Stimulated activated CD8-positive, alpha-beta memory T cell treated with anti-CD3 and anti-CD28 coated beads, Interleukin-12 subunit alpha, Interleukin-12 subunit beta, amount 100 ng/mL, for 4 hours (primary cell): ENCODE results near the gene PDXK.

ENCODE experiments used
- DNase-seq: peaks from one replicate; pipeline ENCODE4 v3.0.0-alpha.2; 2020; ENCODE audit warnings: low read depth

The PDXK gene

DNA sequence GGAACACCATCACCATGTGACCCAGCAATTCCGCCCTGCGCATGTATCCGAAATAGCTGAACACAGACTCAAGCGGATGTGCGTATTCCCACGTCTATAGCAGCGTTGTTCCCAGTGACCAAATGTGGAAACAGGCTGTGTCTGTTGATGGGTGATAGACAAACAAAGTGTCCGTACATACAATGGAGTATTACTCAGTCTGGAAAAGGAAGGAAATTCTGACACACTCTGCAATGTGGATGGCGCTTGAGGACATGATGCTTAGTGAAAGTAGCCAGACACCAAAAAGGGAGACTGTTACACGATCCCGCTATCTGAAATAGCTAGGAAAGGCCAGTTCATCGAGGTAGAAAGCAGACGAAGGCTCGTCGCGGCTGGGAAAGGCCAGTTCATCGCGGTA is 25.8 kb downstream of the PDXK start:
- DNase-seq: no peak

DNA sequence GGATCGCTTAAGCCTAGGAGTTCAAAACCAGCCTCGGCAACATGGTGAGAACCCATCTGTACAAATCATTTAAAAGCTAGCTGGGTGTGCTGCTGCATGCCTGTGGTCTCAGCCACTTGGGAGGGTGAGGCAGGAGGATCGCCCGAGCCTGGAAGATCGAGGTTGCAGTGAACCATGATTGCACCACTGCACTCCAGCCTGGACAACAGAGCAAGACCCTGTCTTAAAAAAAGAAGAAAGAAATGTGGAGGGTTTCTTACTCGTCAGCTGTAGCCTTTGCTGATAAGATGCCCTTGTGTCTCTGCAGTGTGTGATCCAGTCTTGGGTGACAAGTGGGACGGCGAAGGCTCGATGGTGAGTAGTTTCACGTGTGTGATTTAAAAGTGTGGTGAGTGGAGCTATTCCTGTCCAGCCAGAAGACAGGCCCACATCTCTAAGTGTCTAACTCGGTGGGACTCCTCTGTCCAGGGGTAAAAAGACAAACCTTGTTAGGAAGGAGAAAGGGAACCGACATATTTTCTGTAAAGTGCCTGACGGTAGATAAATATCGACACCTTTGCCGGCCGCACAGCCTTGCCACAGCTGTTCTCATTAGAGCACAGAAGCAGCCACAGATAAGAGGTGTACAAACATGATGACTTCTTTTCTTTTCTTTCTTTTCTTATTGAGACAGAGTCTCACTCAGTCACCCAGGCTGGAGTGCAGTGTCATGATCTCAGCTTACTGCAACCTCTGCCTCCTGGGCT is 27.0 kb downstream of the PDXK start:
- no peak for DNase-seq

DNA sequence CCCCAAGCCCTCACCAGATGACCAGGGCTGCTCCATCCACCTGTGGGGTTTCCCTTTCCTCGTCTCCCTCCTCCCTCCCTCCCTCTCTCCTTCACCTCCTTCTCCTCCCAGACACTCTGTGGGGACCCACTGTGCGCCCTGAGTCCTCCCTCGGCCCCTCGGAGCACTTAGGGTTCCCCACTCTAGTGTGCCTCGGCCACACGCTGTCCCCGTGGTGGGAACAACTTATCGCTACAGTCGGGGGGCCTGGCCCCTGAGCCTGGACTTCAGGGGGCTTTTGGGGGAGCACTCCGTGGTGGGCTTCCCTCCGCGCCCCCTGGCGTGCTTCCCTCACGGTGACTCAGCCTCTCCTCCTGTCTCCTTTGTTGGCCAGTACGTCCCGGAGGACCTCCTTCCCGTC is 29.7 kb downstream of the PDXK start:
- DNase-seq: no peak

DNA sequence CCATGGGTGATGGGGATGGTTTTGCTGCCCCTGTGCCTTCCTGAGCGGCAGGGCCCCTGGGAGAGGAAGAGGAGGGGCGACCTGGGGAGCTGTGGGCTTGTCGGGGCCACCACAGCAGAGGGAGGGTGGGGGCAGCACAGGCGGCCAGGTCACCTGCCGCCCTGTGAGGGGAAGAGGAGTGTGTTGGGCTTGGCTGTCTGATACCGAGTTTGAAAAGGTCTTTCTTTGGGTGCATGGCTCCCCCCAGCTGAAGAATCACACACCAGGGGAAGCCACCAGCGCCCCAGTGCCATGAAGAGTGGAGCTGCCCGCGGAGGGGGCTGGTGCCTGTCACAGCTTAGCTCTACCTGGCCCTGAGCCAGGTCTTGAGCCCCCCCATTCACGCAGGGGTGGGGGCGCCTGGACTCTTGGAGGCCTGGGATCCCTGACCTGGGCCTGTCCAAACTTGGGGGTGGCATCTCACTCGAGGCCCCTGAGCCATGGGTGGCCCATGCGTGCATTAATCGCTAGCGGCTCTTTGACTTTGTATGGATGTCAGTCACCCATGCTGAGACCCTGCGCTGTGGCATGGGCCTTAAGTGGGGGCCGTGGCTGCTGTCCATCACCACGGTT is 30.8 kb downstream of the PDXK start:
- DNase-seq: no peak

DNA sequence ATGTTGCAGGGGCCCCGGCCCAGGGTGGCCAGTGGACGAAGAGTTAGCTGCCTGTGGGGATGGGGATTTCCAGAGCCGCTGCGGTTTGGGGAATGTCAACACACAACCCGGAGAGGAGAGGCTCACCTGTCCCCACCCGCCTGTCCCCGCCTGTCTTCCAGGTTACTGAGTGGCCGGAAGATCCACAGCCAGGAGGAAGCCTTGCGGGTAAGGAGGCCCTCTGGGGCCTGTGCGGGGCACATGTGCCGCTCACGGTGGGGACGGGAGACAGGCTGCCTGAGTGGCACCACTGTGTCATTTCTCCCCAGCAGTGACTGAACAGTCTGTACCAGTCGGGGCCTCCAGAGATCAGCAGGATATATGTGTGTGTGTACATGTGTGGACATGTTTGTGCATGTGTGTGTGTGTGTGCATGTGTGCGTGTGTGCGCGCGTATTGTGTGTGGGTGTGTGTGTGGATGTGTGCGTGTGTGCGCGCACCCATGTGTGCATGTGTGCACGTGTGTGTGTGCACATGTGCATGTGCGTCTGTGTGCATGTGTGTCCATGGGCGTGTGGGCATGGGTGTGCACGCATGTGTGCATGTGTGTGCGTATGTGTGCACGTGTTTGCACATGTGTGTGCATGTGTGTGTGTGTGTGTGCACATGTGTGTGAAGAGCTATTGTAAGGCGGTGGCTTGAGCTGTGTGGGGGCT is 31.6 kb downstream of the PDXK start:
- DNase-seq: no peak

DNA sequence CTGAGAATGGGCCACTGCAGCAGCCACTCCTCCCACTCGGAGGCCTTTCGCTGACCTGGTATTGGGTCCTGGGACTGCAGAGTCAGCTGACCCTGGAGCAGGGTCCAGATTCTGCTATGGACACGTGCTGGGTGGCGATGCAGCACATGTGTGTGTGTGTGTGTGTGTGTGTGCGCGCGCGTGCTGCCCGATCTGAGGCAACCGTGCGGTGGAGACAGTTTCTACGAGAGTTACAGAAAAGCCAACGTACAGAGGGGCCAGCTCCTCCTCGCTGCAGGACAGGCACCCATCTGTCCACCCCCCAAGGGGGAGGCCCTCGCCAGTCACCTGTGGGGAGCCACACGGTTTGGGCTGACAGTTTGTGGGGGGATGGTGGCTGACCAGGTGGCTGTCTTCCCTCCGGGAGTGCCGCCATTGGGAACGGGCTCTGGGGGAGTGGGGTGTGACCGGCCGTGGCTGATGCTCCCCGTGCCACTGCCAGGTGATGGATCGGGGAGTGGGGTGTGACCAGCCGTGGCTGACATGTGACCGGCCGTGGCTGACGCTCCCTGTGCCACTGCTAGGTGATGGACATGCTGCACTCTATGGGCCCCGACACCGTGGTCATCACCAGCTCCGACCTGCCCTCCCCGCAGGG is 33.1 kb downstream of the PDXK start:
- no peak for DNase-seq

DNA sequence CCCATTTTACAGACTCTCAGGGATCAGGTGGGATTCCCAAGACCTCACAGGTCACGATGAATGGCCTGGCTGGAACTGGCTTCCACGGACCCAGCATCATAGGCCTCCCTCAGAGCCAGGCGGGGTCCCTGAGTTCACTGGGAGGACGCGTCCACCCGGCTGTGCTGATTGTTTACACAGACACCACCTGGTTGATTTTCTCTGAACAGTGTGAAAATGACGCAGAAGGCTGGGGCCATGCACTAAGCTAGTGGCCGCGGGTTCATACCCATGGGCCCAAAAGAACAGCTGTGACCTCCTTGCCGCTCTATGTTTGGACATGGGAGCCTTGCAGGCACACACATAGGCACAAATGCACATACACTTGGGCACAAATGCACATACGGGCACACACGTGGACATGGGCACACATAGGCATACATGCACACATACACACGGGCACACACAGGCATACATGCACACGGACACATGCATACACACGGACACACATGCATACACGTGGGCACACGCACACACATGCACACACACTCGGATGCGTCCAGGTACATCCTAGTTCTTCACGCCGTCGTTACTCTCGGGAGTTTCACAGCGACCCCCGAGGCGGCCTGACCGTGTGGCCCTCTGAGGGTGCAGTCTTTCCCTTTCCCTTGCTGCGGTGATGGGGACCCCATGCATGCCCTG is 34.0 kb downstream of the PDXK start:
- DNase-seq: no peak

DNA sequence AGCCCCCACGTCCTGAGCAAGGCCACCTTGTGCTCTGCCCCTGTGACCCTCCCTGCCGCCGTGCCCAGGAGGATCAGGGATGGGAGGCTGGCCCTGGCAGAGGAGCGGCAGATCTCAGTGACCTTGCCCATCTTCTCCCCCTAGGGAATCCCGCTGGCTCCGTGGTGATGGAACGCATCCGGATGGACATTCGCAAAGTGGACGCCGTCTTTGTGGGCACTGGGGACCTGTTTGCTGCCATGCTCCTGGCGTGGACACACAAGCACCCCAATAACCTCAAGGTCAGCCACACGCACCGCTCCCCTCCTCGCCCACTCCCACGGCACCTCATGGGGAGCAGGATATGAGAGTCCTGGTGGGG is 34.5 kb downstream of the PDXK start:
- no peak for DNase-seq

DNA sequence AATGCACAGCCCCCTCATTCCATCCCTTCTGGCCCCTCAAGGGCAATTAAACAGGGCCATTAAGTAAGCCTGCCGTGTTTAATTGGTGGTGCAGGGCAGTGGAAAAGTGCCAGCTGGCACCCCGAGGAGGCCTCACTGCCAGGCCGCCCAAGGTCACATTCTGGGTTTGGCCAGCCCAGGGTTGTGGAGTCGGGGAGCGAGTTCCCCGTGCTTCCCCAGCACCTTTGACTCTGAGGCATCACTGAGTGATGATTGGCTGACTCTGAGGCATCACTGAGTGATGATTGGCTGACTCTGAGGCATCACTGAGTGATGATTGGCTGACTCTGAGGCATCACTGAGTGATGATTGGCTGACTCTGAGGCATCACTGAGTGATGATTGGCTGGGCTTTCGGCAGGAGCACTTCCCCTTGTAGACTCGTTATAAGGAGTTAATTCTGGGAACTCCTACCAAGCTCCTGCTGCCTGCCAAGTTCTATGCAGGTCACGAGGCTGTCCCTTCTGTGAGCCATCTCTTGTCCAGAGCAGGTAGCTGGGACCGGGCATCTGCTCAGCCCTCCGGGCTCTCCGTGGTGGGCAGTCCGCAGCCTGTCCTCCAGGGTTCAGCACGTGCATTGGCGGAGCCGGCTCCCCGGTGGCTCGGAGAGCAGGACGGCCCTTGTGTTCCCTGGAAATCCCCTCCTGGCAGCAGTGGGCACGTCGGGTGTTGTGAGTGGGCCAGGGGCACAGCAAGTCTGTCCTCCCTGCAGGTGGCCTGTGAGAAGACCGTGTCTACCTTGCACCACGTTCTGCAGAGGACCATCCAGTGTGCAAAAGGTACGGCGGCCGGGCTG is 36.2 kb downstream of the PDXK start:
- DNase-seq: no peak

DNA sequence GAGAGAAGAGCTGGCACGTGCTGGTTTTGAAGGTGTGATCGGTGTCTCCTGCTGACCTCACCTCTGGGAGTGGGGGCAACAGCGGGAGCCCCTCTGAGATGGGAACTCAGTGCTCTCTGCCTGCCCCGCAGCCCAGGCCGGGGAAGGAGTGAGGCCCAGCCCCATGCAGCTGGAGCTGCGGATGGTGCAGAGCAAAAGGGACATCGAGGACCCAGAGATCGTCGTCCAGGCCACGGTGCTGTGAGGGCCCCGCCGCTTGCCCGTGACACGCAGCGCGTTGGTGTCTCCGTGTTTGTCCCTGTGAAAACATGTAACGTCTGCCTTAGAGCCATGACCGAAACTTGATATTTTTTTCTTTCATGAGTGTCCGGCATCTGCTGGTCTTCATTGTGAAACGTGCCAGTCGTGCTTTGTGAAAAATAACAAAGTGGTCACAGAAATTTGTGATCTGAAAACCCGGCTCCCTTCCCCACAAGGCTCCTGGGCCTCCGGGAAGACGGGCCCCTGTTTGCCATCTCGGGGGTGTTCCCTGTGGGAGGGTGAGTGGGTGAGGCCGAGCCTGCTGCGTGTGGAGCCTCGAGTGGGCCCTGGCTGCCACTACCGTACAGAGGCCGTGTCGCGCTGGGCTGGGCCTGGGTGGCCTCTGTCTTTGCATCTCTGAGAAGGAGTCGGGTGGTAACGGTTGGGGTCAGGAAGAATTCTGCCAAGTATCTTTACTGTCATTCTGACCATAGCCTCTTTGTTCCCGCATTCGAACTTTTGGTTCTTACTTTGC is 37.1 kb downstream of the PDXK start:
- DNase-seq: no peak

DNA sequence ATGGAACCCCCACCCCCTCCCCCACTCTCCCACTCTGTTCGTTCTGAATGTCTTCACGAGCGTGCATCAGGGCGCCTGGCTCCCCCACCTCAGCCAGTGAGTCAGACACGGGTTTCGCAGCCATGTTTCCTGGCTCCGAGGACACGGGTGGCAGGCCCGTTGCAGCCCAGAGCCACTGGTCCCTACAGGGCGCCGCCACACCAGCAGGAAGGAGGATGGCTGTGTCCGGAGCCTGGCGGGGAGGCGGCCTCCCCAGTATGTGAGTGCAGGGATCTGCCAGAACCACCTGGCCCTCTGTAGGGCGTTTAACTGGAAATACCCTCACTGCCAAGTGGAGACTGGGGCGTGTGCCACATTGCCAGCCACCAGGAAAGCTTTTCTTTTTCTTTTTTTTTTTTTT is 38.7 kb downstream of the PDXK start:
- no peak for DNase-seq

DNA sequence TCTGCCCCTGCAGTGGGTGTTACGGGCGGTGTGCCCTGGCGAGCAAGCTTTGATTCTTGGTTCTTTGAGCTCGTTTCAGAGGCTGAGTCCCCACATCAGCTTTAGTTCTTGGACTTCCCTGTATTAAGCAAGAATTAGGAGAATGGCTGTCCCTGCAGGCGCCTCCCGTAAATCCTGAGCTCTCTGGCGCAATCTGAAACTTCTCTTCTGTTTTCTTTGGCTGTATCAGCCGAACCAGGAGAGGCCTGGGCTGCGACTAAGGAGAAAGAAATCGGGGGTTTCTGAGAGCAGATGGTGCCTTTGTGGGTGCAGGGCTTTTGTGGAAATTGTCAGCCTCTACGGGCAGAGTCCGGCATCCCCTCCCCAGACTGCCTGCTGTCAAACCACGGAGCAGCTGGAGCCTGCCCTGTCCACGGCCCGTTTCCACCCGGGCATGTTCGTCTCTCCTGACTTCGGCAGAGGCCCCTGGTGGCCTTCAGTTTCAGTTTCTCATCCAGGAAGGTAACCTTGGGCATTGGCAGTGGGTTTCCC is 39.2 kb downstream of the PDXK start:
- DNase-seq: no peak

DNA sequence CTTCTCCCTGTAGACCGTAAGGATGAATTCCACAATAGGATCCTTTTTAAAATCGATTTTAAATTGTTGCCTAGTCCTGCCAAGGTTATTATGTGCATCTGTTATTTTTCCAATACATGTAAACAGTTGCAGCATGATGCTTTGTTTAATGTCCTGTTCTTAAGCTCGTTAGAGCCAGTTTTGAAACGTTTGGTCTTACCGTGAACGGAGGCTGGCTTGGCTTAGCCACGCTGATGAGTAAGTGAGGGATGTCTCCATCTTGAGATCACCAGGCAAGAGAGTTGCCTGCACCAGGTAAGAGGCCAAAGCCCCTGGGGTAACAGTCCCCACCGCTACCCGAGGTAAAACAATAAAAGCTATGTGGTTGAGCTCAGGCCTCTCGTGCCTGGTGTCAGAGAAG is 39.9 kb downstream of the PDXK start:
- no peak for DNase-seq

DNA sequence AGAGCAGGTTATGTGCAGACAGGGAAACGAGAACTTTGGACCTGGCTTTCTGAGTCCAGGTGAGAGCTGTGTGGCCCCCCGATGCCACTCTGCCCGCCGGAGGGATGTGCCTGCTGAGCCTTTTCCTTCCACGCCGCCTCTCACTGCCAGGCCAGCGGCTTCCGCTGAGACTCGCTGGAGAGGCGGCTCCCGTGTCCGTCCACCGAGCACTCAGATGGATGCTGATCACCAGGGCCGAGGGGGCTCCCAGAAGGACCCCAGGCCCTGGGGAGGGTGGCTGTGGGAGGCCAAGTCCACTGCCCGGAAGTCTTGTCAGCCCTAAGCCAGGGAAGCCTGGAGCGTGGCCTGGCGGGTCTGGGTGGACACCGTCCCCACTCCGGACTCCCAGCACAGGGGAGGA is 40.7 kb downstream of the PDXK start:
- DNase-seq: no peak

DNA sequence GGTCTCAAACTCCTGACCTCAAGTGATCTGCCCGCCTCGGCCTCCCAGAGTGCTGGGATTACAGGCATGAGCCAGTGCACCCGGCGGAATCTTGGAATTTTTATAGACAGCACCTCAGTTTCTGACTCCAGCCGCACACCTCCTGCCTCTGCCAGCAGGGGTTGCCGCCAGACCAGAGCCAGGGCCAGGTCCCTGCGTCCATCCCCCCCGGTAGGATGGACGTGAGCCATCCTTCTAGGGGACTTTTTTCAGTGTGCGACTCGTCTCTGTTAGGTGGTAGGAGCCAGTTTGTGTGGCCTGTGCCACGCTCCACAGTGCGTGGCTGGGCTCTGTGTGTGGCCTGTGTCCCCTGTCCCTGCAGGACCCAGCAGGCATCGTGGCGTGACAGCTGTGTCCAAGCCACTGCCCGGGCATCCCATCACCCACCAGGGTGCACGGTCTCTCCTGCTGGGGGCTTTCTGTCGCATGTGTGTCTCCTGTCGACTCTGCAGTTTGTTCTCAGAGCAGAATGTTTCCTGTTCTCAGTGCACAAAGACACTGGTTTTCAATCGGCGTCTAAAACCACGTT is 41.5 kb downstream of the PDXK start:
- no peak for DNase-seq

DNA sequence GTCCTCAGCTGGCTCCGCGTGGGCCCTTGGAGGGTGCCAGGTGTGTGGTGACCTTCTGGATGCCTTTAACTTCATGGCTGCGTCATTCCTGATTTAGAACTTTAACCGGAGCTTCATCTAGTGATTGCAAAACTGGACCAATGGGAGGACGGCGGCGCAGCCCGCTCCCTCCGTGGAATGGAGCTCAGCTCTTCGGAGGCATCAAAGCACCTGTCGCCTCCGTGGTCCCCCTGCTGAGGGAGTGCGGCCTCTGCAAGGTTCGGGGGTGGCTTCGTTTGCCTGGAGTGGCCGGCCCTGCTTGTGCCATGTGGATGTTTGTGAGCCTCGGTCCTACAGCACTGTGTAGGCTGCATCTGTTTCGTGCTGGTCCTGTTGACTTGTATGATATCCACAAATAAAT is 43.0 kb downstream of the PDXK start:
- DNase-seq: no peak

DNA sequence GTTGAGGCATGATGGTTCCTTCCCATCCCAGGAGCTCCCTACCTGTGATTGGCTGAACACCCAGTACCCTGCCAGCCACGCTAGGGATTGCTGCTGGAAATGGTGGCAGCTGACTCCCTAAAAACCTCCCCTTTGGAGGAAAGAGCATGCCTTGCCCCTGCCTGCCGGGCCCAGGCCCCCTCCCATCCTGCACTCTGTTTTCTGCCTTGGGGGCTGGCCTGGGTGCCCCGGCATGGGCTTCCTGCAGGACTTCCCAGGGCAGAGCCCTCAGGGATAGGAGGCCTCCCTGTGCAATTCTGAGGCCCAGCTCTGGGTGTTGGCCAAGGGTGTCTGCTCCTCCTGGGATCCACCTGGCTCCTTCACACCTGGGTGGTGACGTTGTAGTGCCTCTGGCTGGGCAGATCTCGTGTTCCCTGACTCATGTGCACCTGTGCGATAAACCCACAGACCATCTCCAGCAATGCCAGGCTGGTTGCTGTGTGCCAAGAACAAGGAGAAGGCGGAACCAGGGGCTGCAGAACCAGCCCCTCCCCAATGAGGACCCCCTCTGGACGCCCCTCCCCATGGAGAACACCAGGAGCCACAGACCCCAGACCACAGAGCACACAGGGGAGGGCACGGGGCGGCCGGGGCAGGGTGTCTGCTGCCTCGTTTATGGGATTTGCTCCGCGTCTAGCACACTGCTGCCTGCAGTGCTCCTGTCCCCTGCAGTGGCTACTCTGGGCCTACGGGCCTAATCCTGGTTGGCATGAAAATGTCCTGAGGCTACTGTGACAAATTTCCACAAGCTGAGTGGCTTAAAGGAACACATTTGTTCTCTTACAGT is 43.6 kb downstream of the PDXK start:
- no peak for DNase-seq

DNA sequence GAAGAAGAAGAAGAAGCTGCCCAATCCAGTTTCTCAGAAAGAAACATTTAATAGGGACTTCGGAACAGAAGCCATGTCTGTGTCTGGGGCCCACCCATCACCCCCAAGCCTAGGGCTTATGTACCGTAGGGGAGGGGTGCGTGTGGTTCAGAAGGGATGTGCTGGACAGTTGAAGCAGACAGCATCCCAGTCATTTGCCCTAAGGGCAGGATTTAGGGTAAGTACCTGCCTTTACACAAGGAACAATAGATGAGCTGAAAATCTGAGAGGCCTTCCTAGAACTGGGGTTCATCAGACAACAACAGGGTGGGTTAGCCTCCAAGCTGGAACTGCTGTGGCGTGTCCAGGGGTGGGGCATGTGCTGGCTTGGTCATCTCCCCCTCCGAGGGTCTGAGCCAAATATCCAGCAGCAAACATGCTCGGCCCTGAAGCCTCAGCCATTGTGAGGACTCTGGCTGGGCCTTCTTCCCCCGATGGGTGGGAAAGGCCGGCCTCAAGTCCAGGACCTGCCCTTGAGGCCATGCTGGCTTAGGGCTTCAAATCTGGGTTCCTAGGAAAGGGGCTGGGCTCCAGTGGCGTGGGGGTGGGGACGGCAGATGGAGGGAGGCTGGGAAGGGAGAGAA is 45.1 kb downstream of the PDXK start:
- no peak for DNase-seq
